WERI-Rb-1 (cell line): ENCODE measurements around the gene SLC66A2.

Source experiments
- DNase-seq: peaks from one replicate; pipeline ENCODE4 v3.0.0-alpha.2; 2020
- H3K27ac ChIP-seq: fragments of 250-450 bp; sonication (Bioruptor Pico); 2 replicates; pipeline ENCODE4 v1.5.1; 2020; ENCODE audit warnings: mild to moderate bottlenecking, moderate library complexity
- H3K27me3 ChIP-seq: fragments of 250-450 bp; sonication (Bioruptor Pico); 2 replicates; pipeline ENCODE4 v1.5.1; 2021; ENCODE audit warnings: mild to moderate bottlenecking, low read depth, moderate library complexity; ENCODE audit not compliant: insufficient read depth, severe bottlenecking
- H3K36me3 ChIP-seq: fragments of 250-450 bp; sonication (Bioruptor Pico); 2 replicates; pipeline ENCODE4 v1.5.1; 2020; ENCODE audit warnings: mild to moderate bottlenecking, moderate library complexity
- H3K4me3 ChIP-seq: 2 replicates; pipeline ENCODE4 v1.5.1; 2011; ENCODE audit warnings: low read depth, mild to moderate bottlenecking, control low read depth, low read length
- H3K9me3 ChIP-seq: fragments of 250-450 bp; sonication (Bioruptor Pico); 2 replicates; pipeline ENCODE4 v1.5.1; 2021; ENCODE audit warnings: mild to moderate bottlenecking, moderate library complexity; ENCODE audit not compliant: severe bottlenecking
- CTCF ChIP-seq: IDR thresholded peaks from 2 replicates; pipeline ENCODE4 v1.5.1; 2011; ENCODE audit warnings: low read depth, mild to moderate bottlenecking, control low read depth, inconsistent platforms, low read length

SLC66A2 gene

GRCh38 chr18:79947054-79947755 is 4.2 kb downstream of the SLC66A2 start:
- Histone ChIP-seq H3K9me3 (no peaks in the 10 kb centered on the region), H3K36me3 (peaks cover 60% of the 10 kb centered on the region), H3K4me3 (no peak overlapping the region), H3K27me3 (no peaks in the 10 kb centered on the region), H3K27ac (no peak overlapping the region)
- TF ChIP-seq CTCF: no peak
- peak; percentile 9 for DNase-seq

GRCh38 chr18:79945118-79946042 is 6.1 kb downstream of the SLC66A2 start:
- Histone ChIP-seq H3K4me3 (no peak overlapping the region), H3K36me3 (peaks cover 76% of the 10 kb centered on the region), H3K27ac (no peak overlapping the region; the same call in 1 of the 2 replicates)

GRCh38 chr18:79944746-79945117 is 6.7 kb downstream of the SLC66A2 start:
- Histone ChIP-seq H3K4me3 (no peak overlapping the region), H3K27me3 (no peaks in the 10 kb centered on the region), H3K9me3 (no peaks in the 10 kb centered on the region), H3K27ac (no peak overlapping the region; the same call in 1 of the 2 replicates), H3K36me3 (peaks cover 74% of the 10 kb centered on the region)
- TF ChIP-seq CTCF: no peak
- no peak for DNase-seq

More at GRCh38 chr18:79945118-79946042, 6.1 kb downstream of the SLC66A2 start:
- peak; percentile 17 for DNase-seq
- TF ChIP-seq CTCF: no peak
- H3K27me3 ChIP-seq: no peaks in the 10 kb centered on the region
- H3K9me3 ChIP-seq: no peaks in the 10 kb centered on the region

GRCh38 chr18:79944126-79944731 is 7.2 kb downstream of the SLC66A2 start:
- Histone ChIP-seq H3K27ac (no peak overlapping the region), H3K9me3 (no peaks in the 10 kb centered on the region), H3K4me3 (no peak overlapping the region), H3K27me3 (no peaks in the 10 kb centered on the region), H3K36me3 (peaks cover 74% of the 10 kb centered on the region)
- TF ChIP-seq CTCF: no peak
- peak; percentile 23 for DNase-seq

- H3K36me3 ChIP-seq: peaks cover 74% of the 10 kb centered on the region
- no peaks in the 10 kb centered on the region for H3K27me3 ChIP-seq
- H3K9me3 ChIP-seq: no peaks in the 10 kb centered on the region
- H3K4me3 ChIP-seq: no peak overlapping the region
- DNase-seq: no peak
- peak overlapping the region; percentile 20 for H3K27ac ChIP-seq
- no peak for TF ChIP-seq CTCF
These were observed 7.8 kb downstream of the SLC66A2 start for GRCh38 chr18:79943608-79944125.
